A549 (cell line): ENCODE data around the gene TUBA8.

Experiments used
- ESRRA ChIP-seq: fragments of 150-350 bp; IDR thresholded peaks from 2 replicates; pipeline ENCODE4 v1.6.1; 2014; ENCODE audit warnings: mild to moderate bottlenecking, low read length, borderline replicate concordance
- NFE2L2 ChIP-seq: fragments of 150-350 bp; conservative IDR thresholded peaks from 2 replicates; pipeline ENCODE4 v1.6.1; 2014; ENCODE audit warnings: low read length
- POLR2A ChIP-seq: IDR thresholded peaks from 2 replicates; pipeline ENCODE4 v1.6.1; 2012; ENCODE audit warnings: mild to moderate bottlenecking, low read length
- RNF2 ChIP-seq: fragments of 200-600 bp; sonication (generic); IDR thresholded peaks from 2 replicates; pipeline ENCODE4 v1.6.1; 2016; ENCODE audit warnings: low read depth, mild to moderate bottlenecking, antibody characterized with exemption, moderate library complexity, borderline replicate concordance
- SREBF2 ChIP-seq: fragments of 450-650 bp; IDR thresholded peaks from 2 replicates; pipeline ENCODE4 v1.6.1; 2014; ENCODE audit warnings: mild to moderate bottlenecking, moderate library complexity
- ZFP36 ChIP-seq: fragments of 450-650 bp; IDR thresholded peaks from 2 replicates; pipeline ENCODE4 v1.6.1; 2014; ENCODE audit warnings: borderline replicate concordance; ENCODE audit not compliant: partially characterized antibody
- TF ChIP-seq, protein P1 (sequence below): fragments of >200 bp; sonication (Bioruptor Twin); formaldehyde crosslinking; IDR thresholded peaks from 3 replicates; pipeline ENCODE4 v1.5.1; 2016

DNA sequence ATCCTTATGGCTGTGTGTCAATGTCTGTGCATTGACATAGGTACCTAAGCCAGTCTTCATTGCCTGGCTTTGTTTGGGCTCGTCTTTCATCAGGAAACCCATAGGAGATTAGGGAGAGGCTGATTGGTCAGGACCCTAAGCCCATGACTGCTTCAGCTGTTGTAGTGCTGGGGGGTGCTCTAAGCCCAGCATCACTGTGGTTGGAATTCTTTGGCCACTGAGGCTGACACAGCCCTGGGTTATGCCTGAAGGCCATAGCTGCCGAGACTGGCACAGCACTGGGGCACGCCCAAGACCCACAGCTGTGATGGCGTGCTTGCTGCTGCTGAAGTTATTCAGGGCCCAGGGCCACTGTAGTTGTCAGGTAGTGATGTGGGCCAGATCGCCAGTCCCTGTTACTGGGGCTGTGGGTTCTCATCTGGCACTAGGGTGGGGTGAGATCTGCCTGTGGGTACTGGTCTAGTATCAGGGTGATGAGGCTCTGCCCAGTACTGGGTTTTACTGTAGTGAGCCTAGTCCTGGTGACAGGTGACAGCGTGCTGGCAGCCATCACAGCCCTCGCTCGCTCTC is 44.3 kb downstream of the TUBA8 start:
- TF ChIP-seq POLR2A (no peak), NFE2L2 (no peak), ZFP36 (no peak), SREBF2 (no peak), ESRRA (no peak), RNF2 (no peak)
- TF ChIP-seq, protein P1, sequence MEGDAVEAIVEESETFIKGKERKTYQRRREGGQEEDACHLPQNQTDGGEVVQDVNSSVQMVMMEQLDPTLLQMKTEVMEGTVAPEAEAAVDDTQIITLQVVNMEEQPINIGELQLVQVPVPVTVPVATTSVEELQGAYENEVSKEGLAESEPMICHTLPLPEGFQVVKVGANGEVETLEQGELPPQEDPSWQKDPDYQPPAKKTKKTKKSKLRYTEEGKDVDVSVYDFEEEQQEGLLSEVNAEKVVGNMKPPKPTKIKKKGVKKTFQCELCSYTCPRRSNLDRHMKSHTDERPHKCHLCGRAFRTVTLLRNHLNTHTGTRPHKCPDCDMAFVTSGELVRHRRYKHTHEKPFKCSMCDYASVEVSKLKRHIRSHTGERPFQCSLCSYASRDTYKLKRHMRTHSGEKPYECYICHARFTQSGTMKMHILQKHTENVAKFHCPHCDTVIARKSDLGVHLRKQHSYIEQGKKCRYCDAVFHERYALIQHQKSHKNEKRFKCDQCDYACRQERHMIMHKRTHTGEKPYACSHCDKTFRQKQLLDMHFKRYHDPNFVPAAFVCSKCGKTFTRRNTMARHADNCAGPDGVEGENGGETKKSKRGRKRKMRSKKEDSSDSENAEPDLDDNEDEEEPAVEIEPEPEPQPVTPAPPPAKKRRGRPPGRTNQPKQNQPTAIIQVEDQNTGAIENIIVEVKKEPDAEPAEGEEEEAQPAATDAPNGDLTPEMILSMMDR = no peak
